Measurements from ENCODE around the gene LRRC4B.
"Not testable (repeated sequence)": the region's sequence is repeated elsewhere in the genome, so short reads cannot be mapped to it uniquely, and the experiment has no call there.

Gene LRRC4B, protein sequence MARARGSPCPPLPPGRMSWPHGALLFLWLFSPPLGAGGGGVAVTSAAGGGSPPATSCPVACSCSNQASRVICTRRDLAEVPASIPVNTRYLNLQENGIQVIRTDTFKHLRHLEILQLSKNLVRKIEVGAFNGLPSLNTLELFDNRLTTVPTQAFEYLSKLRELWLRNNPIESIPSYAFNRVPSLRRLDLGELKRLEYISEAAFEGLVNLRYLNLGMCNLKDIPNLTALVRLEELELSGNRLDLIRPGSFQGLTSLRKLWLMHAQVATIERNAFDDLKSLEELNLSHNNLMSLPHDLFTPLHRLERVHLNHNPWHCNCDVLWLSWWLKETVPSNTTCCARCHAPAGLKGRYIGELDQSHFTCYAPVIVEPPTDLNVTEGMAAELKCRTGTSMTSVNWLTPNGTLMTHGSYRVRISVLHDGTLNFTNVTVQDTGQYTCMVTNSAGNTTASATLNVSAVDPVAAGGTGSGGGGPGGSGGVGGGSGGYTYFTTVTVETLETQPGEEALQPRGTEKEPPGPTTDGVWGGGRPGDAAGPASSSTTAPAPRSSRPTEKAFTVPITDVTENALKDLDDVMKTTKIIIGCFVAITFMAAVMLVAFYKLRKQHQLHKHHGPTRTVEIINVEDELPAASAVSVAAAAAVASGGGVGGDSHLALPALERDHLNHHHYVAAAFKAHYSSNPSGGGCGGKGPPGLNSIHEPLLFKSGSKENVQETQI

DNA sequence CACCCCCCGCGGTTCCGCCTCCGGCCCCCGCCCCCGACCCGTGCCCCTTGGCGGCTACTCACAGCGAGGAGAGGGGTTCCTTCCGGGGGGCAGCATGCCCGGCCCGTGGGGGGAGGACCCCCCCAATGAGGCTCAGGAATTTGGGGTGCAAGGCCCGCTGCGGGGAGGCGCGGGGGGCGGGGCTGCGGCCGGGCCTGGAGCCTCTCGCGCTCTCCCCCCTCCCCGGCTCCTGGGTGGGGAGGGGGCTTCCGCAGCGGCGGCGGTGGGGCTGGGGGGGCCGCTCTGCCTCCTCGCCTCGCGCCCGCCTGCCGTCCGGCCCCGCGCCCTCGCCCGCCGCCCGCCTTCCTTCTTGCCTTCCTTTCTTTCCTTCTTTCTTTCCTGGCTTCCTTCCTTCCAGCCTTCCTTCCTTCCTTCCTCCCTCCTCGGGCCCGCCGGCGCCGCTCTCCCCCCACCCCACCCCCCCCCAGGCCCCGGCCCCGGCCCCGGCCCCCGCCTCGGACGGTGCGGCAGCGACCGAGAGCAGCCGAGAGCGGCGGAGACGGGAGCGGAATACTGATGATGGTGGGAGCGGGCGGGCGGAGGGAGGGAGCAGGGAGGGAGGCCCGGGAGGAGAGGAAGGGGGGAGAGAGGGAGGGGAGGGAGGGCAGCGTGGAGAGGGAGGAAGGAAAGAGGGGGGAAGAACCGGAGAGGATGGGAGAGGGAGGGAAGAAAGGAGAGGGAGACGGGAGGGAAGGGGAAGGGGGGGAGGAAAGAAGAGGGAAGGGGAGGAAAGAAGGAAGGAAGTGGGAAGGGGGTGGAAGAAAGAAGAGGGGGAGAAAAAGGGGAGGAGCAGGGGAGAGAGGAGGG lies at the start of gene LRRC4B:
TSS of gene LRRC4B (minus strand) at position 554 of the 846 bp plus-strand sequence. CDS start 19,597 bp downstream, outside the sequence.
- DNase-seq (ENCODE audit: low spot score): peak; percentile 75

- DNase-seq (ENCODE audit: low spot score): not testable (repeated sequence)
These were observed 44.5 kb upstream of the LRRC4B start for GRCh38 chr19:50612504-50613404.

- peak; percentile 89 for DNase-seq (ENCODE audit: low spot score)
These were observed 39.9 kb upstream of the LRRC4B start for GRCh38 chr19:50607874-50608785.

DNA sequence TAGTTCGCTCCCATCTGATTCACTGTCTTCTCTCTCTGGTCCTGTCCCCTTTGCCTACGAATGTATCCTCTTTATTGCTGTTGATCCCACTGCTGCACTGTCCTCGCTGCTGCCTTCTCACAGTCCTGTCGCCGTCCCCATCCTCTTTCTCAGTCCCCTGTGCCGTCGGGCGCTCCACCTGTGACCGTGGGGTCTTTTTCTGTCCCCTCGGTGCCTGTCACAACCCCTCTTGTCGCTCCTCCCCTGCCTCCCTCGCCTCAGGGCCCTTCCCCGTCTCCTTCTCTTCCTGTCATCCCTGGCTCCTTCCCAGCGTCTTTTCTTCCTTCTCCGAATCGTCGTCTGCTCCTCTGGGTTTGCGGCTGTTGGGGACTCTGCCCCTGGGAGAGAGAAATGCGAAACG lies 39.2 kb upstream of the LRRC4B start:
- DNase-seq (ENCODE audit: low spot score): no peak

GRCh38 chr19:50606059-50606836 lies 38.0 kb upstream of the LRRC4B start:
- DNase-seq (ENCODE audit: low spot score): peak; percentile 26

DNA sequence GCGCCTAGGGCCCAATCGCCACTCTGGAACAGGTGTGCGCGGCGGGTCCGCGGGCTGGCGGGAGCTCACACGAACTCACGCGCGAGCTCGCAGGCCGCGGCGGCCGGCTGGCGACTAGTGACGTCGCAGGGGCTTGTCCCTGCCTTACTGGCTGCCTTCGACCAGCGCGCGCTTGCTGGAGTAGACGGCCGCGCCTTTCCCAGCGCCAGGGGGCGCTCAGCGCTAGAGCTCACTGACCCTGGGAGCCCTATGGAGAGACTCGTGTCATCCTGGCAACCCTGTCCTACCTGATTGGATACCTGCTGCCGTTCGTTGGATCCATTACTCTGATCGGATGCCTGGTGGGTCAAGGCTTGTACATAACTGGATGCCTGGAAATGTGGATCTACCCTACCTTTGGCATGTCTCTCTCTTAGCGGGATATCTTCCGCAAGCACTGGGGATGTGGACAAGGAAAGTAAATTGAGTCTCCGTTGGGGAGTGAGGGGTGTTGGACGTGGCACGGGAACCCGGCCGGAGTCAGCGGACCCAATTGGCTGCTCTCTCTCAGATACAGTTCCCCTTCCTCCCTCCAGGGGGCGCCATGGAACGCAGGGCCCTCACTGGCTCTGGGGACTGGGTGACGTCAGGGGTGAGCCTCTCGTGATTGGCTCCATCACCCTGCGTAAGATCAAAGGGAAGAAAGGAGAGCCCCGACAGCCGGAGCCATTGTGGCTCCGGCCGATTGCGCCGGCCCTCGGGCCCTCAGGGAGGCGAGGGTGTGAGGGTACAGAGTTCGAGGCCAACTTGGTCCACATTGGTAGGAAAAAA lies 36.2 kb upstream of the LRRC4B start:
- DNase-seq (ENCODE audit: low spot score): not testable (repeated sequence)

GRCh38 chr19:50602935-50603334 lies 34.7 kb upstream of the LRRC4B start:
- DNase-seq (ENCODE audit: low spot score): no peak

DNA sequence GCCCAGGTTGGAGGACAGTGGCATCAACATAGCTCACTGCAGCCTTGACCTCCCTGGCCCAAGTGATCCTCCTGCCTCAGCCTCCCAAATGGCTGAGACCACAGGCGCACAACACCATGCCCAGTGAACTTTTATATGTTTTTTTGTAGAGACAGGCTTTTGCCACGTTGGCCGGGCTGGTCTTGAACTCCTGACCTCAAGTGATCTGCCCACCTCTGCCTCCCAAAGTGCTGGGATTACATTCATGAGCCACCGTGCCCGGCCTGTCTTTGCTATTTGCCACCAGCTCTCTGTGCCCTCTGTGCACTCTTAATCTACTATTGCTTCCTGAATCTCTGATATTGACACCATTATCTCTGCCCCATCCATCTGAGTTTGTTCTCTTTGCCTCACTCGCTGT lies 34.3 kb upstream of the LRRC4B start:
- no peak for DNase-seq (ENCODE audit: low spot score)

DNA sequence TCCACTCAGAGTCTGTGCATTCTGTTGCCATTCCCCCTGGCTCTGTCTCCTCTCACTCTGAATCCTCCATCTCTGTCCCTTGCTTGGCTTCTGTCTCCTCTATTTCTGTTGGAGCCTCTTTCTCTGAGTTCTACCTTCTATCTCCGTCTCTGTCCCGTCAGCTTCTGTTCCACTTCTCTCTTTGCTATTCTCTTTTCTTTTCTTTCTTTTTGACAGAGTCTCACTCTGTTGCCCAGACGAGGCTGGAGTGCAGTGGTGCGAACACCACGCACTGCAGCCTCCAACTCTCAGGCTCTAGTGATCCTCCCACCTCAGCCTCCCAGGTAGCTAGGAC lies 33.8 kb upstream of the LRRC4B start:
- DNase-seq (ENCODE audit: low spot score): no peak

DNA sequence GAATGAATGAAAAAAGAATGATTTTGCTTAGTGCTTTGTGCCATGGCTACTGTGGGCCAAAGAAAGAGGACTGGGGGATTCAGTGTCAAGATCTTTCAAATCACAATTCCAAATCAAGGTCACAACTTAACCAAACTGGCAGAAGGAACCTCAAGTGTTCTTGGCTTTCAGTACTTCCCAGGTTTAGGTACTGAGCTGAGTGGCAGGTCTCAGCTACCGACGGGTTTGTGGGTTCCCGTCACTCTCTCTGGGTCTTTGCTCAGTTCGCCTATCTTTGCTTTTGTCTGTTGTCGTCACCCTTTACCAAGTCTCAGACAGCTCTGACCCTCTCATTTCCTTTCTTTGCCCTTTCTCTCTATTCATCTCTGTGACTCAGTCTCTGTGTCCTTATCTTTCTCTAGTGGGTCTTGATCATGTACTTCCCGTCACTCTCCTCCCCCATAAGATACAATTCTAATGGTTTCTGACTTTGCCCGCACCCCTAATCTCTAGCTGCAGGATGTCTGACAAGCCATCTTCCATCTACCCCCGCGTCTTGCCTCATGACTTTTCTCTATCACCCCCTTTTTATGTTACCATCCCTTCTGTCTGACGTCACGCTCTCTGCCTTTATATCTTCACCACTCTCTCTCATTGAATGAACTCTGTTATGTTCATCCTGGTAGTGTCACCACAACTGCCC lies 33.3 kb upstream of the LRRC4B start:
- no peak for DNase-seq (ENCODE audit: low spot score)

- DNase-seq (ENCODE audit: low spot score): no peak
These were observed 31.2 kb upstream of the LRRC4B start for GRCh38 chr19:50599427-50599826.

DNA sequence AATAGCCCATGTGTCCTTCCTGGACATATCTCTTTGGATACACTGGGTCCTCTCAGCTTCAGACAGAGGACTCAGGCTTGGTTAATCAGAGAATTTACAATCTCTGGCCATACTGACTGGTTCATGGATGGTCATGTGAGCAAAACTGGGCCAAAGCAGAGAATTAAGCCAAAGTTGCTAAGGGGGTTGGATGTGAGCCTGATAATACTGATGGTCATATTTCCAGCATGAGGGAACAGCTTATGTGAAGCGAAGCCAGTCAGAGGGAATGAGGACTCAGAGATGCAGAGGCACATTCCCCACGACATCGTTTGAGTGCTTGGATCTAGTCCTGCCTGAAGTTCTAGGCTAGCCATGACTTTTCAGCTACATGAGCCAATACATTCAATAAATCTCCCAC lies 22.0 kb upstream of the LRRC4B start:
- no peak for DNase-seq (ENCODE audit: low spot score)

GRCh38 chr19:50581795-50582660 lies 13.8 kb upstream of the LRRC4B start:
- DNase-seq (ENCODE audit: low spot score): not testable (repeated sequence)

DNA sequence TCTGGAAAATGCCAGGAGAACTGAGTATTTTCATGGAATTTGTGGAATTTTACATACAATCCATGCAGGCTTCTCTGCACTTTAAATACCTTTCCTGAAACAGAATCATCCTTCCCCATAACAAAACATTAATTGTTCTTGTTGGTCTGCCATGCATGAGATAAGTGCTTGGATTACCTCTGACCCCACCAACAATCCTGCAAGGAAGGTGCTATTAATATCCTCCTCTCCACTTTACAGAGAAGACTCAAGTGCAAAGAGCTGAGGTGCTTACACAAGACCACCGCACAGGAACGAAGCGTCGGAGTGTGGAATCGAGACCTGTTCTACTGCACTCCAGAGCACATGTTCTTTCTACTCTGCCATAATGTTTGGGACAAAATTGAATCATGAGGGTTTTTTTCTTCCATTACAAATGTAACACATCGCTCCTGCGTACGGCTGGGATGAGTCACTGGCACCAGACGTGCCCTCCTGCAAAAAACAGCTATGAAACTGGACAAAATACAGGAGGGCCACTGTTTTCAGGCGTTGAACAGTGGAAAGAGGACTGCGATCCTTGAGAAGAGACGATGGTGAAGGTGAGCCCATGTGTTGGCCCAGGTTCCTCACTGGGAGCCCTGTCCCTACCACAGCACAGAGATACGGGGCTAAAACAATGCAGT lies 12.9 kb upstream of the LRRC4B start:
- DNase-seq (ENCODE audit: low spot score): no peak

GRCh38 chr19:50580240-50580639 lies 12.0 kb upstream of the LRRC4B start:
- DNase-seq (ENCODE audit: low spot score): no peak

DNA sequence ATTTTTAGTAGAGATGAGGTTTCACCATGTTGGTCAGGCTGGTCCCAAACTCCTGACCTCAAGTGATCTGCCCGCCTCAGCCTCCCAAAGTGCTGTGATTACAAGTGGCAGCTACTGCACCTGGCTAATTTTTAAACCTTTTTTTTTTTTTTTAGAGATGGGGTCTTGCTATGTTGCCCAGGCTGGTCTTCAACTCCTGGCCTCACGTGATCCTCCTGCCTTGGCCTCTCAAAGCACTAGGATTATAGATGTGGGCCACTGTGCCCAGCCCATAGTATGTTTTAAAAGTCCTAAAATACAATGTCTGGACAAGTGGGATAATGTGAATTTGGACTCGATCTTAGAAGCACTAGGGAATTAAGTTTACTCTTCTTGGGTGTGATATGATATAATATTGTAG lies 8.5 kb upstream of the LRRC4B start:
- DNase-seq (ENCODE audit: low spot score): not testable (repeated sequence)
